Measurements from ENCODE around the gene MRPS9. TPM values are rescaled to one million over a fixed set of nuclear protein-coding genes. Genes with fewer than 3 reads are reported as not detected.

MRPS9 gene
- total and polyA plus RNA-seq, 3 experiments from 2014 or later = 32.2 to 51.8 (median 49.5) TPM

GRCh38 chr2:105068875-105069274 is 31.0 kb downstream of the MRPS9 start:
- H3K9me3 ChIP-seq (ENCODE audit: low read length) = no peaks in the 10 kb centered on the region
- H3K4me1 Mint-ChIP-seq = peaks cover 42 to 60% (median 59%) of the 10 kb centered on the region in 3 donors
- H3K4me3 Mint-ChIP-seq = no peak overlapping the region
- H3K27me3 Mint-ChIP-seq = no peaks in the 10 kb centered on the region
- H3K27me3 ChIP-seq (ENCODE audit: insufficient read depth, low read length, poor library complexity, severe bottlenecking) = no peaks in the 10 kb centered on the region
- no peak for DNase-seq
- no peaks in the 10 kb centered on the region for H3K9me3 Mint-ChIP-seq
- no peak overlapping the region for H3K4me3 ChIP-seq (ENCODE audit: low read length)
- H3K36me3 Mint-ChIP-seq = peaks cover 0 to 54% (median 6%) of the 10 kb centered on the region in 3 donors
- POLR2A ChIA-PET = no interaction called here
- H3K27ac Mint-ChIP-seq = peak overlapping the region in 1 of 8 donors; percentile 61
- CTCF ChIA-PET = no interaction called here
- no peaks in the 10 kb centered on the region for H3K36me3 ChIP-seq (ENCODE audit: insufficient read depth, low read length)
- H3K27ac ChIP-seq (ENCODE audit: low read depth, low read length) = no peak overlapping the region
- no peaks in the 10 kb centered on the region for H3K4me1 ChIP-seq (ENCODE audit: insufficient read depth, low read length)

- Mint-ChIP-seq H3K9me3 (no peaks in the 10 kb centered on the region), H3K27me3 (no peaks in the 10 kb centered on the region), H3K4me3 (peak overlapping the region in 3 of 7 donors; percentile 27 to 60 (median 42)), H3K36me3 (peaks cover 4 to 57% (median 5%) of the 10 kb centered on the region in 3 donors), H3K4me1 (peaks cover 38 to 52% (median 50%) of the 10 kb centered on the region in 3 donors), H3K27ac (peak overlapping the region; percentile 4 to 92 (median 70))
- ChIA-PET CTCF (no interaction called here), POLR2A (no interaction called here)
- Histone ChIP-seq H3K4me3 (ENCODE audit: low read length) (no peak overlapping the region), H3K9me3 (ENCODE audit: low read length) (no peaks in the 10 kb centered on the region), H3K27me3 (ENCODE audit: insufficient read depth, low read length, poor library complexity, severe bottlenecking) (no peaks in the 10 kb centered on the region), H3K27ac (ENCODE audit: low read depth, low read length) (no peak overlapping the region), H3K36me3 (ENCODE audit: insufficient read depth, low read length) (no peaks in the 10 kb centered on the region), H3K4me1 (ENCODE audit: insufficient read depth, low read length) (no peaks in the 10 kb centered on the region)
- DNase-seq = no peak
Observed at GRCh38 chr2:105070010-105070865, 32.4 kb downstream of the MRPS9 start.

GRCh38 chr2:105071379-105071778 is 33.5 kb downstream of the MRPS9 start:
- CTCF ChIA-PET = no interaction called here
- H3K27ac ChIP-seq (ENCODE audit: low read depth, low read length) = no peak overlapping the region
- peak overlapping the region in 3 of 7 donors; percentile 16 to 60 (median 56) for H3K4me3 Mint-ChIP-seq
- POLR2A ChIA-PET = no interaction called here
- no peaks in the 10 kb centered on the region for H3K9me3 ChIP-seq (ENCODE audit: low read length)
- no peaks in the 10 kb centered on the region for H3K36me3 ChIP-seq (ENCODE audit: insufficient read depth, low read length)
- no peaks in the 10 kb centered on the region for H3K4me1 ChIP-seq (ENCODE audit: insufficient read depth, low read length)
- H3K27me3 ChIP-seq (ENCODE audit: insufficient read depth, low read length, poor library complexity, severe bottlenecking) = no peaks in the 10 kb centered on the region
- no peak overlapping the region for H3K4me3 ChIP-seq (ENCODE audit: low read length)
- no peaks in the 10 kb centered on the region for H3K9me3 Mint-ChIP-seq
- H3K27me3 Mint-ChIP-seq = no peaks in the 10 kb centered on the region
- DNase-seq = peak in 1 of 5 donors; percentile 18
- H3K4me1 Mint-ChIP-seq = peaks cover 34 to 45% (median 42%) of the 10 kb centered on the region in 3 donors
- peaks cover 5 to 64% (median 5%) of the 10 kb centered on the region in 3 donors for H3K36me3 Mint-ChIP-seq
- H3K27ac Mint-ChIP-seq = peak overlapping the region in 7 of 8 donors; percentile 2 to 89 (median 58)

- H3K9me3 Mint-ChIP-seq = no peaks in the 10 kb centered on the region
- no peaks in the 10 kb centered on the region for H3K27me3 Mint-ChIP-seq
- Histone ChIP-seq H3K27me3 (ENCODE audit: insufficient read depth, low read length, poor library complexity, severe bottlenecking) (no peaks in the 10 kb centered on the region), H3K27ac (ENCODE audit: low read depth, low read length) (no peak overlapping the region), H3K4me3 (ENCODE audit: low read length) (no peak overlapping the region), H3K36me3 (ENCODE audit: insufficient read depth, low read length) (no peaks in the 10 kb centered on the region), H3K4me1 (ENCODE audit: insufficient read depth, low read length) (no peaks in the 10 kb centered on the region), H3K9me3 (ENCODE audit: low read length) (no peaks in the 10 kb centered on the region)
- peak overlapping the region in 5 of 8 donors; percentile 2 to 89 (median 80) for H3K27ac Mint-ChIP-seq
- peak in 2 of 5 donors; percentile 6 to 38 for DNase-seq
- POLR2A ChIA-PET = no interaction called here
- peaks cover 5 to 61% (median 5%) of the 10 kb centered on the region in 3 donors for H3K36me3 Mint-ChIP-seq
- CTCF ChIA-PET = no interaction called here
- peak overlapping the region in 3 of 7 donors; percentile 16 to 56 (median 17) for H3K4me3 Mint-ChIP-seq
- peaks cover 34 to 43% (median 42%) of the 10 kb centered on the region in 3 donors for H3K4me1 Mint-ChIP-seq
Observed at GRCh38 chr2:105072039-105072438, 34.2 kb downstream of the MRPS9 start.

- H3K36me3 ChIP-seq (ENCODE audit: insufficient read depth, low read length) = no peaks in the 10 kb centered on the region
- ChIA-PET CTCF (no interaction called here), POLR2A (no interaction called here)
- Mint-ChIP-seq H3K9me3 (no peaks in the 10 kb centered on the region), H3K4me1 (peaks cover 31 to 42% (median 34%) of the 10 kb centered on the region in 3 donors), H3K27me3 (no peaks in the 10 kb centered on the region), H3K27ac (peak overlapping the region in 1 of 8 donors; percentile 21), H3K4me3 (no peak overlapping the region), H3K36me3 (peaks cover 5 to 58% (median 6%) of the 10 kb centered on the region in 3 donors)
- H3K27me3 ChIP-seq (ENCODE audit: insufficient read depth, low read length, poor library complexity, severe bottlenecking) = no peaks in the 10 kb centered on the region
- no peak for DNase-seq
- no peaks in the 10 kb centered on the region for H3K4me1 ChIP-seq (ENCODE audit: insufficient read depth, low read length)
- H3K4me3 ChIP-seq (ENCODE audit: low read length) = no peak overlapping the region
- no peak overlapping the region for H3K27ac ChIP-seq (ENCODE audit: low read depth, low read length)
- H3K9me3 ChIP-seq (ENCODE audit: low read length) = no peaks in the 10 kb centered on the region
Observed at GRCh38 chr2:105073591-105073990, 35.7 kb downstream of the MRPS9 start.

GRCh38 chr2:105076121-105076520 is 38.3 kb downstream of the MRPS9 start:
- H3K4me3 ChIP-seq (ENCODE audit: low read length) = no peak overlapping the region
- Mint-ChIP-seq H3K4me3 (no peak overlapping the region), H3K9me3 (no peaks in the 10 kb centered on the region), H3K4me1 (peaks cover 15 to 26% (median 18%) of the 10 kb centered on the region in 3 donors), H3K27ac (no peak overlapping the region), H3K36me3 (peaks cover 10 to 58% (median 11%) of the 10 kb centered on the region in 3 donors), H3K27me3 (no peaks in the 10 kb centered on the region)
- DNase-seq = no peak
- no peaks in the 10 kb centered on the region for H3K36me3 ChIP-seq (ENCODE audit: insufficient read depth, low read length)
- H3K9me3 ChIP-seq (ENCODE audit: low read length) = no peaks in the 10 kb centered on the region
- H3K27ac ChIP-seq (ENCODE audit: low read depth, low read length) = no peak overlapping the region
- H3K27me3 ChIP-seq (ENCODE audit: insufficient read depth, low read length, poor library complexity, severe bottlenecking) = no peaks in the 10 kb centered on the region
- no peaks in the 10 kb centered on the region for H3K4me1 ChIP-seq (ENCODE audit: insufficient read depth, low read length)
- POLR2A ChIA-PET = no interaction called here
- CTCF ChIA-PET = no interaction called here

GRCh38 chr2:105078906-105079495 is 41.1 kb downstream of the MRPS9 start:
- Mint-ChIP-seq H3K36me3 (peaks cover 10 to 54% (median 22%) of the 10 kb centered on the region in 3 donors), H3K27ac (peak overlapping the region in 1 of 8 donors; percentile 58), H3K27me3 (no peaks in the 10 kb centered on the region), H3K4me1 (peaks cover 3 to 7% (median 5%) of the 10 kb centered on the region in 3 donors), H3K9me3 (no peaks in the 10 kb centered on the region), H3K4me3 (no peak overlapping the region)
- H3K4me1 ChIP-seq (ENCODE audit: insufficient read depth, low read length) = no peaks in the 10 kb centered on the region
- ChIA-PET CTCF (no interaction called here), POLR2A (no interaction called here)
- H3K9me3 ChIP-seq (ENCODE audit: low read length) = no peaks in the 10 kb centered on the region
- no peaks in the 10 kb centered on the region for H3K27me3 ChIP-seq (ENCODE audit: insufficient read depth, low read length, poor library complexity, severe bottlenecking)
- no peak overlapping the region for H3K4me3 ChIP-seq (ENCODE audit: low read length)
- H3K36me3 ChIP-seq (ENCODE audit: insufficient read depth, low read length) = no peaks in the 10 kb centered on the region
- no peak for DNase-seq
- H3K27ac ChIP-seq (ENCODE audit: low read depth, low read length) = no peak overlapping the region

GRCh38 chr2:105080461-105080860 is 42.6 kb downstream of the MRPS9 start:
- no peaks in the 10 kb centered on the region for H3K36me3 ChIP-seq (ENCODE audit: insufficient read depth, low read length)
- no peak overlapping the region for H3K27ac Mint-ChIP-seq
- no peaks in the 10 kb centered on the region for H3K4me1 Mint-ChIP-seq
- no peaks in the 10 kb centered on the region for H3K27me3 Mint-ChIP-seq
- peaks cover 5 to 41% (median 22%) of the 10 kb centered on the region in 3 donors for H3K36me3 Mint-ChIP-seq
- no peaks in the 10 kb centered on the region for H3K9me3 ChIP-seq (ENCODE audit: low read length)
- CTCF ChIA-PET = no interaction called here
- DNase-seq = no peak
- no peaks in the 10 kb centered on the region for H3K9me3 Mint-ChIP-seq
- no peak overlapping the region for H3K4me3 ChIP-seq (ENCODE audit: low read length)
- no peak overlapping the region for H3K4me3 Mint-ChIP-seq
- no peaks in the 10 kb centered on the region for H3K27me3 ChIP-seq (ENCODE audit: insufficient read depth, low read length, poor library complexity, severe bottlenecking)
- no peaks in the 10 kb centered on the region for H3K4me1 ChIP-seq (ENCODE audit: insufficient read depth, low read length)
- POLR2A ChIA-PET = no interaction called here
- H3K27ac ChIP-seq (ENCODE audit: low read depth, low read length) = no peak overlapping the region

Data from CD8-positive, alpha-beta memory T cell (primary cell).